PC-9 (cell line): ENCODE data around the gene SRC.

Experiments used
- EZH2 ChIP-seq: fragments of 200-600 bp; sonication (generic); IDR thresholded peaks from 2 replicates; pipeline ENCODE4 v1.8.0; 2017; ENCODE audit warnings: antibody characterized with exemption, low read depth
- TF ChIP-seq, protein P1 (sequence below): fragments of 200-600 bp; sonication (generic); conservative IDR thresholded peaks from 2 replicates; pipeline ENCODE4 v1.6.1; 2017; ENCODE audit warnings: mixed run types, antibody characterized with exemption, mild to moderate bottlenecking, moderate library complexity

- TF ChIP-seq, protein P1, sequence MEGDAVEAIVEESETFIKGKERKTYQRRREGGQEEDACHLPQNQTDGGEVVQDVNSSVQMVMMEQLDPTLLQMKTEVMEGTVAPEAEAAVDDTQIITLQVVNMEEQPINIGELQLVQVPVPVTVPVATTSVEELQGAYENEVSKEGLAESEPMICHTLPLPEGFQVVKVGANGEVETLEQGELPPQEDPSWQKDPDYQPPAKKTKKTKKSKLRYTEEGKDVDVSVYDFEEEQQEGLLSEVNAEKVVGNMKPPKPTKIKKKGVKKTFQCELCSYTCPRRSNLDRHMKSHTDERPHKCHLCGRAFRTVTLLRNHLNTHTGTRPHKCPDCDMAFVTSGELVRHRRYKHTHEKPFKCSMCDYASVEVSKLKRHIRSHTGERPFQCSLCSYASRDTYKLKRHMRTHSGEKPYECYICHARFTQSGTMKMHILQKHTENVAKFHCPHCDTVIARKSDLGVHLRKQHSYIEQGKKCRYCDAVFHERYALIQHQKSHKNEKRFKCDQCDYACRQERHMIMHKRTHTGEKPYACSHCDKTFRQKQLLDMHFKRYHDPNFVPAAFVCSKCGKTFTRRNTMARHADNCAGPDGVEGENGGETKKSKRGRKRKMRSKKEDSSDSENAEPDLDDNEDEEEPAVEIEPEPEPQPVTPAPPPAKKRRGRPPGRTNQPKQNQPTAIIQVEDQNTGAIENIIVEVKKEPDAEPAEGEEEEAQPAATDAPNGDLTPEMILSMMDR = no peak
- no peak for TF ChIP-seq EZH2
These were observed 32.3 kb upstream of the SRC start for GRCh38 chr20:37313546-37314091.
